ENCODE results near the gene PI4KA. TPM values are rescaled to one million over a fixed set of nuclear protein-coding genes. Genes with fewer than 3 reads are reported as not detected.

Gene PI4KA
- total and polyA plus RNA-seq, 2 donors from 2014 or later = 37.3 to 92.8 TPM

GRCh38 chr22:20863366-20863765, 4.8 kb upstream of the PI4KA start:
- H3K27ac ChIP-seq (ENCODE audit: low read depth in 2 of 2, low read length in 2 of 2) = no peak overlapping the region
- FAIRE-seq = no peak
- no peaks in the 10 kb centered on the region for H3K27me3 ChIP-seq (ENCODE audit: control insufficient read depth, insufficient read depth, low read length)
- H3K4me3 ChIP-seq (ENCODE audit: low read length in 3 of 3) = no peak overlapping the region
- no peak for TF ChIP-seq CTCF (IDR thresholded peaks at IDR 0.05; ENCODE audit: borderline replicate concordance, extremely low read depth, insufficient read depth)
- no peak overlapping the region for H3K9ac ChIP-seq (ENCODE audit: low read length in 3 of 3)
- H3K9me3 ChIP-seq (ENCODE audit: control insufficient read depth in 2 of 3, insufficient read depth in 1 of 3, low read length in 3 of 3) = no peaks in the 10 kb centered on the region
- H3K36me3 ChIP-seq (ENCODE audit: control insufficient read depth in 2 of 3, insufficient read depth in 3 of 3, low read length in 3 of 3) = no peaks in the 10 kb centered on the region
- H3K4me1 ChIP-seq (ENCODE audit: control insufficient read depth in 2 of 3, insufficient read depth in 2 of 3, low read depth in 1 of 3, low read length in 3 of 3) = peaks cover 13 to 20% (median 14%) of the 10 kb centered on the region in 3 donors
- DNase-seq = peak in 1 of 5 donors; percentile 25
- intact Hi-C loops (cut with DNase I) = no loop called here

- peaks cover 13 to 21% (median 13%) of the 10 kb centered on the region in 3 donors for H3K4me1 ChIP-seq (ENCODE audit: control insufficient read depth in 2 of 3, insufficient read depth in 2 of 3, low read depth in 1 of 3, low read length in 3 of 3)
- no peak overlapping the region for H3K4me3 ChIP-seq (ENCODE audit: low read length in 3 of 3)
- no peak for TF ChIP-seq CTCF (IDR thresholded peaks at IDR 0.05; ENCODE audit: borderline replicate concordance, extremely low read depth, insufficient read depth)
- H3K36me3 ChIP-seq (ENCODE audit: control insufficient read depth in 2 of 3, insufficient read depth in 3 of 3, low read length in 3 of 3) = no peaks in the 10 kb centered on the region
- FAIRE-seq (no peak), DNase-seq (peak in 1 of 5 donors; percentile 18)
- no peaks in the 10 kb centered on the region for H3K27me3 ChIP-seq (ENCODE audit: control insufficient read depth, insufficient read depth, low read length)
- no peak overlapping the region for H3K27ac ChIP-seq (ENCODE audit: low read depth in 2 of 2, low read length in 2 of 2)
- intact Hi-C loops (cut with DNase I) = no loop called here
- no peaks in the 10 kb centered on the region for H3K9me3 ChIP-seq (ENCODE audit: control insufficient read depth in 2 of 3, insufficient read depth in 1 of 3, low read length in 3 of 3)
- H3K9ac ChIP-seq (ENCODE audit: low read length in 3 of 3) = no peak overlapping the region
Observed at GRCh38 chr22:20862540-20862939, 3.9 kb upstream of the PI4KA start.

- Histone ChIP-seq H3K27me3 (ENCODE audit: control insufficient read depth, insufficient read depth, low read length) (no peaks in the 10 kb centered on the region), H3K36me3 (ENCODE audit: control insufficient read depth in 2 of 3, insufficient read depth in 3 of 3, low read length in 3 of 3) (no peaks in the 10 kb centered on the region), H3K4me3 (ENCODE audit: low read length in 3 of 3) (peak overlapping the region; percentile 65 to 88 (median 68)), H3K4me1 (ENCODE audit: control insufficient read depth in 2 of 3, insufficient read depth in 2 of 3, low read depth in 1 of 3, low read length in 3 of 3) (peaks cover 0 to 19% (median 12%) of the 10 kb centered on the region in 3 donors), H3K27ac (ENCODE audit: low read depth in 2 of 2, low read length in 2 of 2) (no peak overlapping the region), H3K9me3 (ENCODE audit: control insufficient read depth in 2 of 3, insufficient read depth in 1 of 3, low read length in 3 of 3) (no peaks in the 10 kb centered on the region), H3K9ac (ENCODE audit: low read length in 3 of 3) (peak overlapping the region in 2 of 3 donors; percentile 2 to 82)
- intact Hi-C loops (cut with DNase I) = no loop called here
- DNase-seq (peak in 1 of 5 donors; percentile 12), FAIRE-seq (no peak)
- TF ChIP-seq CTCF (IDR thresholded peaks at IDR 0.05; ENCODE audit: borderline replicate concordance, extremely low read depth, insufficient read depth) = no peak
Observed at GRCh38 chr22:20859615-20860014, 1.0 kb upstream of the PI4KA start.
